Glutamatergic neuron (in vitro differentiated cells): Measurements from ENCODE around the gene VPS52. TPM values are rescaled to one million over a fixed set of nuclear protein-coding genes. Genes with fewer than 3 reads are reported as not detected.

Experiments used
- DNase-seq: peaks from one replicate; pipeline ENCODE4 v3.0.0; 2022
- H3K27ac Mint-ChIP-seq: one replicate; pipeline ENCODE4 v1.8.0; 2020; ENCODE audit warnings: mild to moderate bottlenecking, mixed read lengths, inconsistent platforms; ENCODE audit not compliant: unreplicated experiment
- H3K27me3 Mint-ChIP-seq: one replicate; pipeline ENCODE4 v1.8.0; 2020; ENCODE audit warnings: mild to moderate bottlenecking, moderate library complexity, mixed read lengths, inconsistent platforms; ENCODE audit not compliant: unreplicated experiment
- H3K36me3 Mint-ChIP-seq: one replicate; pipeline ENCODE4 v1.8.0; 2020; ENCODE audit warnings: mild to moderate bottlenecking, mixed read lengths, inconsistent platforms; ENCODE audit not compliant: unreplicated experiment
- H3K4me1 Mint-ChIP-seq: one replicate; pipeline ENCODE4 v1.8.0; 2020; ENCODE audit warnings: mild to moderate bottlenecking, low read depth, mixed read lengths, inconsistent platforms; ENCODE audit not compliant: unreplicated experiment
- H3K4me3 Mint-ChIP-seq: one replicate; pipeline ENCODE4 v1.8.0; 2020; ENCODE audit warnings: mild to moderate bottlenecking, mixed read lengths, inconsistent platforms; ENCODE audit not compliant: unreplicated experiment
- H3K9me3 Mint-ChIP-seq: one replicate; pipeline ENCODE4 v1.8.0; 2020; ENCODE audit warnings: mild to moderate bottlenecking, moderate library complexity, mixed read lengths, inconsistent platforms; ENCODE audit not compliant: unreplicated experiment
- total RNA-seq: library from RNA; stranded (reverse); fragmentation: NEBNext Ultra II Directional; extraction: Animal tissue kit (Norgen Biotek cat#: 25700); gene quantifications from one replicate; pipeline ENCODE4 v1.2.1, GENCODE V29; 2021; ENCODE audit not compliant: unreplicated experiment
- TF ChIP-seq, protein P1 (sequence below): fragments of 200-600 bp; sonication (generic); IDR thresholded peaks from one replicate; pipeline ENCODE4 v1.5.0; 2021; ENCODE audit not compliant: partially characterized antibody, unreplicated experiment

VPS52 gene
- total RNA-seq, 1 donor from 2014 or later = 50.9 TPM

DNA sequence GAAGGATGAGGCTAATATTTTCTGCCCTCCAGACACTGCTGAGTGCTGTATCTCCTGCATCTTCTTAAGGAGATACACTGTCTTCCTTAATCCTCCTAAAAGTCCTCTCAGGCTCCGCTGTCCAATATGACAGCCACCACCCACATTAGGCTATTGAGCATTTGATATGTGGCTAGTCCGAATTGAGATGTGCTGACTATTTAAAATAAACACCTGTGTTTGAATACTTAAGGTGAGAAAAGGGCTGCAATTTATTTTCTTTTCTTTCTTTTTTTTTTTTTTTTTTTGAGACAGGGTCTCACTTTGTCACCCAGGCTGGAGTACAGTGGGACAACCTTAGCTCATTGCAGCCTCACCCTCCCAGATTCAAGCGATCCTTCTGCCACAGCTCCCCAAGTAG lies 30.2 kb upstream of the VPS52 start:
- Mint-ChIP-seq H3K4me3 (no peak overlapping the region), H3K4me1 (no peaks in the 10 kb centered on the region), H3K36me3 (no peaks in the 10 kb centered on the region), H3K27me3 (peaks cover 3% of the 10 kb centered on the region), H3K9me3 (peaks cover 5% of the 10 kb centered on the region), H3K27ac (no peak overlapping the region)
- no peak for DNase-seq
- TF ChIP-seq, protein P1, sequence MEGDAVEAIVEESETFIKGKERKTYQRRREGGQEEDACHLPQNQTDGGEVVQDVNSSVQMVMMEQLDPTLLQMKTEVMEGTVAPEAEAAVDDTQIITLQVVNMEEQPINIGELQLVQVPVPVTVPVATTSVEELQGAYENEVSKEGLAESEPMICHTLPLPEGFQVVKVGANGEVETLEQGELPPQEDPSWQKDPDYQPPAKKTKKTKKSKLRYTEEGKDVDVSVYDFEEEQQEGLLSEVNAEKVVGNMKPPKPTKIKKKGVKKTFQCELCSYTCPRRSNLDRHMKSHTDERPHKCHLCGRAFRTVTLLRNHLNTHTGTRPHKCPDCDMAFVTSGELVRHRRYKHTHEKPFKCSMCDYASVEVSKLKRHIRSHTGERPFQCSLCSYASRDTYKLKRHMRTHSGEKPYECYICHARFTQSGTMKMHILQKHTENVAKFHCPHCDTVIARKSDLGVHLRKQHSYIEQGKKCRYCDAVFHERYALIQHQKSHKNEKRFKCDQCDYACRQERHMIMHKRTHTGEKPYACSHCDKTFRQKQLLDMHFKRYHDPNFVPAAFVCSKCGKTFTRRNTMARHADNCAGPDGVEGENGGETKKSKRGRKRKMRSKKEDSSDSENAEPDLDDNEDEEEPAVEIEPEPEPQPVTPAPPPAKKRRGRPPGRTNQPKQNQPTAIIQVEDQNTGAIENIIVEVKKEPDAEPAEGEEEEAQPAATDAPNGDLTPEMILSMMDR = no peak

DNA sequence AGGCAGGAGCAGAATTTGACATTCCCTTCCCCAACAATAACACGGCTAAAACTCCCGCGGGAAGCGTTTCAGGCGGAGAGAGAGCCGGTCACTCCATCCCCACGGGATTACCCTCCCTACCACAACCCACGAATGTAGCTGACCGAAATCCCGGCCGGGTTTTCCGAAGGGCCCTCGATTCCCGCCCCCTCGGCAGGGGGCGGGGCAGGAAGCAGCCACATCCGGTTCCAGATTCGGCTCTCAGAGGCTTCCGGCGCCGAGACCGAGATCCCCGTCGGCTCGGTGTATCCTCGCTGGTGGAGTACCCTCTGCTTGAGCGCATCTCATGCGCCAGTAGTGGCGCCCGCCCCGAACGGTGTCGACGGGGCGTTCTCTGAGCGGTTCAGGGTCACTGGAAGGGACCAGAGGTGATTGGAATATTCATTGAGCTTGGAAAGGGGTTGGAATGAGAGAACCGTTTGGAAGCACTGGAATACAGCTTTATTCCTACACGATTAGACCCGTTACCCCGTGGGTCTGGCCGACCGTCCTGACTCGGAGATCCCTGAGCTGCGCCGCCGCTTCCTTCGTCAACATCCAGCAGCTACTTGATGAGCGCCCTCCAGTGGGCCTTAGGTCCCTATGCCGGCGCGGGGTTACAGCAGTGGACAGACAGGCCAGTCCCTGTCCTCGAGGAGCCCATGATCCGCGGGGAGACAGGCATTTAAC lies 27.7 kb upstream of the VPS52 start:
- peak overlapping the region; percentile 91 for H3K27ac Mint-ChIP-seq
- peaks cover 5% of the 10 kb centered on the region for H3K9me3 Mint-ChIP-seq
- peak overlapping the region; percentile 98 for H3K4me3 Mint-ChIP-seq
- H3K4me1 Mint-ChIP-seq = no peaks in the 10 kb centered on the region
- H3K36me3 Mint-ChIP-seq = no peaks in the 10 kb centered on the region
- peak; percentile 94 for DNase-seq
- TF ChIP-seq, protein P1 = peak; percentile 78
- peaks cover 8% of the 10 kb centered on the region for H3K27me3 Mint-ChIP-seq

DNA sequence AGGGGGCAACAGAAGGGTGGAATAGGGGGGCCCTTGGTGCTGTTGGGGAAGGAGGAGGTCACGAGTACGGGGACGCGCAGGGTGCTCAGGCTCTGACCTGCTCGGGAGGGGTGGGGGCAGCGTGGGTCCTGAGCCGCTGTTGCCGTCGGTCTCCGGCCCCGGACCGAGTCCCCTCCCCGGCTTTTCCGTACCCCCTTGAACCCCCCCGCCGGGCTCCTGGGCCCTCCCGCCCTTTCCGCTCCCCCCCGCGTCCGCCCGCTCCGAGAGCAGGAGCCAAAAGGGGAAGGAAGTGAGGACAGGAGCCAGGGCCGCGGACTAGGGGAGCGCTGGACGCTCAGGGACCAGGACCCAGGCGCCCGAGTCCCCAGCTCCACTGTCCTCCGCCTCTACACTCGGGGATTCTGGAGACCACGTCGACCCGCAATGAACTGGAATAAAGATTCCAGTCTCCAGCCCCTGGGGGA lies 27.1 kb upstream of the VPS52 start, which contains the start of gene RGL2:
Gene RGL2 (minus strand): TSS at position 170 of the 464 bp plus-strand sequence. CDS start 332 bp downstream, outside the sequence.
- peak within 1 kb of the TSS; percentile 92 for H3K27ac Mint-ChIP-seq
- peaks cover 5% of the 10 kb centered on the region for H3K9me3 Mint-ChIP-seq
- no peaks in the 10 kb centered on the region for H3K4me1 Mint-ChIP-seq
- H3K27me3 Mint-ChIP-seq = peaks cover 9% of the 10 kb centered on the region
- peak within 1 kb of the TSS; percentile 98 for H3K4me3 Mint-ChIP-seq
- DNase-seq = peak; percentile 41
- H3K36me3 Mint-ChIP-seq = no peaks in the 10 kb centered on the region
- TF ChIP-seq, protein P1 = no peak

DNA sequence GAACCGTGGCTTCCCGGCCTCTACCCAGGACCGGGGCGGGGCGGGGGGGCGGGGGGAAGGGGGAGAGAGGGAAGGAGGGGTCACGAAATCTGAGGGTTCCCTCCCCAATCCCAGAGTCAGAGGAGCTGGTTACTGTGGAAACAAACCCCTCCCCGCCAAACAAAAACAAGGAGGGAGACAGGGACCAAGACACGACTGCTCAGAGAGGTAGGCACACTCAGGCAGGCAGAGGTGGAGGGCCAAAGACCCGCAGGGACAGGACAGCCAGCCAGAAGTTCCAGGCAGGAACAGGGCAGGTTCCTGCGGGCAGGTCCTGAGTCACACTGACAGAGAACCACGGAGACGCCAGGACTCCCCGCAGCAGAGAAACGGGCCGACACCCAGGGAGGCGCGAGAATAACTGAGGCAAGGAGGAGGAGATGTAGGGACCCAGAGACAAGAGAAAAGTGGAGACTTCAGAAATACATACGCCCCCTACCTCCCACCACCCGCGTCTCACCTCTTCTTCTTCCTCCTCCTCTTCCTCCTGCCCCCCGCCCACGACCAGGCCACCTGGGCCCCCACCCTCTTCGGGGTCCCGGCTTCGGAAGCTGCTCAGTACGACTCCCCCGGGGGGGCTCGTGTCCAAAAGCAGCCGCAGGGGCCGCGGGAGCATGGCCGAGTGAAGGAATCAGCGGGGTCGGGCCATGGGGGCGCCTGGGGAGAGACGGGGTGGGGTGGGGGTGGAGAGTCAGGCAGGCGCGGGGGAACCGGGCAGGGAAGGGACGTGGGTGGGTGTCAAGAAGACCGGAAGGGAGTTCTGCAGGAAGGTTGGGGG lies 26.5 kb upstream of the VPS52 start:
- Mint-ChIP-seq H3K4me1 (no peaks in the 10 kb centered on the region), H3K27me3 (peaks cover 9% of the 10 kb centered on the region), H3K9me3 (peaks cover 5% of the 10 kb centered on the region), H3K4me3 (peak overlapping the region; percentile 98), H3K27ac (peak overlapping the region; percentile 92), H3K36me3 (no peaks in the 10 kb centered on the region)
- TF ChIP-seq, protein P1 = peak; percentile 16
- peak; percentile 45 for DNase-seq
